ENCODE measurements around the gene TCL1B. TPM values are rescaled to one million over a fixed set of nuclear protein-coding genes. Genes with fewer than 3 reads are reported as not detected.

TCL1B gene
- total RNA-seq, 1 experiment from 2014 or later = not detected

- intact Hi-C loops (cut with micrococcal nuclease; ENCODE audit: unreplicated experiment) = no loop called here
- H3K36me3 Mint-ChIP-seq (ENCODE audit: insufficient read depth, unreplicated experiment) = no peaks in the 10 kb centered on the region
- no peaks in the 10 kb centered on the region for H3K4me1 ChIP-seq
- H3K27me3 Mint-ChIP-seq (ENCODE audit: insufficient read depth, unreplicated experiment) = peaks cover 36% of the 10 kb centered on the region
- H3K4me1 Mint-ChIP-seq (ENCODE audit: low read depth, unreplicated experiment) = no peaks in the 10 kb centered on the region
- TF ChIP-seq, protein P1, sequence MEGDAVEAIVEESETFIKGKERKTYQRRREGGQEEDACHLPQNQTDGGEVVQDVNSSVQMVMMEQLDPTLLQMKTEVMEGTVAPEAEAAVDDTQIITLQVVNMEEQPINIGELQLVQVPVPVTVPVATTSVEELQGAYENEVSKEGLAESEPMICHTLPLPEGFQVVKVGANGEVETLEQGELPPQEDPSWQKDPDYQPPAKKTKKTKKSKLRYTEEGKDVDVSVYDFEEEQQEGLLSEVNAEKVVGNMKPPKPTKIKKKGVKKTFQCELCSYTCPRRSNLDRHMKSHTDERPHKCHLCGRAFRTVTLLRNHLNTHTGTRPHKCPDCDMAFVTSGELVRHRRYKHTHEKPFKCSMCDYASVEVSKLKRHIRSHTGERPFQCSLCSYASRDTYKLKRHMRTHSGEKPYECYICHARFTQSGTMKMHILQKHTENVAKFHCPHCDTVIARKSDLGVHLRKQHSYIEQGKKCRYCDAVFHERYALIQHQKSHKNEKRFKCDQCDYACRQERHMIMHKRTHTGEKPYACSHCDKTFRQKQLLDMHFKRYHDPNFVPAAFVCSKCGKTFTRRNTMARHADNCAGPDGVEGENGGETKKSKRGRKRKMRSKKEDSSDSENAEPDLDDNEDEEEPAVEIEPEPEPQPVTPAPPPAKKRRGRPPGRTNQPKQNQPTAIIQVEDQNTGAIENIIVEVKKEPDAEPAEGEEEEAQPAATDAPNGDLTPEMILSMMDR (IDR thresholded peaks at IDR 0.05; ENCODE audit: insufficient read depth in 1 of 2, low read depth in 1 of 2, low read length in 1 of 2, severe bottlenecking in 1 of 2, unreplicated experiment in 1 of 2) = no peak
- no peaks in the 10 kb centered on the region for H3K9me3 ChIP-seq
- H3K27ac Mint-ChIP-seq (ENCODE audit: unreplicated experiment) = no peak overlapping the region
- no peaks in the 10 kb centered on the region for H3K9me3 Mint-ChIP-seq (ENCODE audit: unreplicated experiment)
- CTCF ChIA-PET = no interaction called here
- H3K27me3 ChIP-seq (replicated peaks; ENCODE audit: control insufficient read depth, insufficient read depth, low read length) = no peaks in the 10 kb centered on the region; the same call in 1 of the 2 replicates
- no peak for DNase-seq
- POLR2A ChIA-PET = no interaction called here
- no peak overlapping the region for H3K4me3 ChIP-seq (ENCODE audit: low read depth, low read length)
- no TSS peak for BruUV-seq (replicated peaks)
- no peaks in the 10 kb centered on the region for H3K36me3 ChIP-seq (ENCODE audit: control insufficient read depth, insufficient read depth, low read length)
- H3K4me3 Mint-ChIP-seq (ENCODE audit: unreplicated experiment) = no peak overlapping the region
Measured at GRCh38 chr14:95700221-95700976, 14.2 kb downstream of the TCL1B start.

- no peaks in the 10 kb centered on the region for H3K36me3 ChIP-seq (ENCODE audit: control insufficient read depth, insufficient read depth, low read length)
- H3K9me3 ChIP-seq = no peaks in the 10 kb centered on the region
- no peaks in the 10 kb centered on the region for H3K4me1 Mint-ChIP-seq (ENCODE audit: low read depth, unreplicated experiment)
- H3K9me3 Mint-ChIP-seq (ENCODE audit: unreplicated experiment) = no peaks in the 10 kb centered on the region
- peaks cover 33% of the 10 kb centered on the region for H3K27me3 Mint-ChIP-seq (ENCODE audit: insufficient read depth, unreplicated experiment)
- ChIA-PET CTCF (no interaction called here), POLR2A (no interaction called here)
- TF ChIP-seq, protein P1 (IDR thresholded peaks at IDR 0.05; ENCODE audit: insufficient read depth in 1 of 2, low read depth in 1 of 2, low read length in 1 of 2, severe bottlenecking in 1 of 2, unreplicated experiment in 1 of 2) = no peak
- intact Hi-C loops (cut with micrococcal nuclease; ENCODE audit: unreplicated experiment) = no loop called here
- DNase-seq = no peak
- no peaks in the 10 kb centered on the region for H3K36me3 Mint-ChIP-seq (ENCODE audit: insufficient read depth, unreplicated experiment)
- no peaks in the 10 kb centered on the region for H3K27me3 ChIP-seq (replicated peaks; ENCODE audit: control insufficient read depth, insufficient read depth, low read length)
- H3K27ac Mint-ChIP-seq (ENCODE audit: unreplicated experiment) = no peak overlapping the region
- H3K4me1 ChIP-seq = no peaks in the 10 kb centered on the region
- no peak overlapping the region for H3K4me3 ChIP-seq (ENCODE audit: low read depth, low read length)
- no TSS peak for BruUV-seq (replicated peaks)
- H3K4me3 Mint-ChIP-seq (ENCODE audit: unreplicated experiment) = no peak overlapping the region
Measured at GRCh38 chr14:95701846-95702221, 15.6 kb downstream of the TCL1B start.

DNA sequence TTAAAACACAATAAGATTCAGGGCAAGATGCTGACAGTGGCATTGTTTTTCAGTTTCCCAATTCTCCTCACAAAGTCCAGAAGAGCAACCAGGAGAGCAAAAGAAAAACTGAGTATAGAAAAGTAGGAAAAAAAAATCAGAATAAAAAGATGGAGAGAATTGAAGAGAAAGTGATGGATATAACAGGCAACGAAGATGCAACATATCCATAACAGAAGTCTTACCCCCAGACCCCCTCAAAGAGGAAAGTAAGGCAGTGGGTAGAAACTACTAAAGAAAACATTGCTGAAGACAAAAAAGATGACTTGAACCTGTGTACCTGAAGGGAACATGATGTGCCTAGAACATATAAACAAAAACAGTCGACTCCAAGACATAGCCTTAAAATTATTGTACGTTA, 17.1 kb downstream of the TCL1B start:
- CTCF ChIA-PET = no interaction called here
- H3K27ac Mint-ChIP-seq (ENCODE audit: unreplicated experiment) = no peak overlapping the region
- Histone ChIP-seq H3K4me3 (ENCODE audit: low read depth, low read length) (no peak overlapping the region), H3K9me3 (no peaks in the 10 kb centered on the region), H3K27me3 (replicated peaks; ENCODE audit: control insufficient read depth, insufficient read depth, low read length) (no peaks in the 10 kb centered on the region), H3K36me3 (ENCODE audit: control insufficient read depth, insufficient read depth, low read length) (no peaks in the 10 kb centered on the region), H3K4me1 (no peaks in the 10 kb centered on the region)
- no peak for DNase-seq
- no peak overlapping the region for H3K4me3 Mint-ChIP-seq (ENCODE audit: unreplicated experiment)
- POLR2A ChIA-PET = no interaction called here
- no TSS peak for BruUV-seq (replicated peaks)
- intact Hi-C loops (cut with micrococcal nuclease; ENCODE audit: unreplicated experiment) = no loop called here
- H3K4me1 Mint-ChIP-seq (ENCODE audit: low read depth, unreplicated experiment) = no peaks in the 10 kb centered on the region
- H3K9me3 Mint-ChIP-seq (ENCODE audit: unreplicated experiment) = no peaks in the 10 kb centered on the region
- peaks cover 38% of the 10 kb centered on the region for H3K27me3 Mint-ChIP-seq (ENCODE audit: insufficient read depth, unreplicated experiment)
- no peaks in the 10 kb centered on the region for H3K36me3 Mint-ChIP-seq (ENCODE audit: insufficient read depth, unreplicated experiment)
- TF ChIP-seq, protein P1 (IDR thresholded peaks at IDR 0.05; ENCODE audit: insufficient read depth in 1 of 2, low read depth in 1 of 2, low read length in 1 of 2, severe bottlenecking in 1 of 2, unreplicated experiment in 1 of 2) = no peak
